DMS 273 (cell line): Measurements from ENCODE around the gene CCDC182.

Source experiments
- DNase-seq: peaks from one replicate; lab custom pipeline; 2025; ENCODE audit not compliant: unreplicated experiment; lab: John Stamatoyannopoulos, UW

CCDC182 gene

GRCh38 chr17:57757735-57758134 lies 12.6 kb upstream of the CCDC182 start:
- DNase-seq = no peak

- DNase-seq = no peak
These were observed 11.9 kb upstream of the CCDC182 start for GRCh38 chr17:57756951-57757350.

GRCh38 chr17:57755480-57756070 lies 10.5 kb upstream of the CCDC182 start:
- no peak for DNase-seq

- no peak for DNase-seq
These were observed 7.2 kb upstream of the CCDC182 start for GRCh38 chr17:57752031-57752905.

GRCh38 chr17:57751348-57751971 lies 6.4 kb upstream of the CCDC182 start:
- DNase-seq = no peak

GRCh38 chr17:57750895-57751294 lies 5.8 kb upstream of the CCDC182 start:
- no peak for DNase-seq

GRCh38 chr17:57750109-57750871 lies 5.2 kb upstream of the CCDC182 start:
- DNase-seq = no peak

GRCh38 chr17:57749701-57750100 lies 4.6 kb upstream of the CCDC182 start:
- DNase-seq = no peak

- peak; percentile 82 for DNase-seq
These were observed 2.3 kb upstream of the CCDC182 start for GRCh38 chr17:57747221-57748017.

- no peak for DNase-seq
These were observed 1.1 kb upstream of the CCDC182 start for GRCh38 chr17:57746221-57746620.

GRCh38 chr17:57744195-57745170 lies 616 bp downstream of the CCDC182 start:
- no peak for DNase-seq

GRCh38 chr17:57740235-57740528 lies 4.9 kb downstream of the CCDC182 start:
- no peak for DNase-seq

- DNase-seq = peak; percentile 81
These were observed 5.5 kb downstream of the CCDC182 start for GRCh38 chr17:57739402-57740234.

- no peak for DNase-seq
These were observed 7.6 kb downstream of the CCDC182 start for GRCh38 chr17:57737450-57737849.

- DNase-seq = peak; percentile 58
These were observed 9.4 kb downstream of the CCDC182 start for GRCh38 chr17:57735707-57736106.

GRCh38 chr17:57735230-57735629 lies 9.9 kb downstream of the CCDC182 start:
- no peak for DNase-seq

- no peak for DNase-seq
These were observed 12.0 kb downstream of the CCDC182 start for GRCh38 chr17:57733085-57733484.

GRCh38 chr17:57732062-57732461 lies 13.0 kb downstream of the CCDC182 start:
- DNase-seq = no peak
